Activated naive CD4-positive, alpha-beta T cell treated with Interleukin-2 at 50 U/mL for 16 hours (primary cell): ENCODE data around the gene MTO1.
A peak's percentile ranks its signal among the peaks of the same experiment; 100 is the strongest.
"Not testable (repeated sequence)": the region's sequence is repeated elsewhere in the genome, so short reads cannot be mapped to it uniquely, and the experiment has no call there.

Source experiments
- DNase-seq: peaks from one replicate; pipeline ENCODE4 v3.0.0-alpha.2; 2020

MTO1 gene

GRCh38 chr6:73461537-73462350 is at the start of gene MTO1:
MTO1 (plus strand) TSS chr6:73461737; CDS start chr6:73461855, 118 bp downstream.
- DNase-seq = peak; percentile 86

- no peak for DNase-seq
These were observed 48.4 kb upstream of the MTO1 start for GRCh38 chr6:73413102-73413501.

- DNase-seq = no peak
These were observed 43.3 kb upstream of the MTO1 start for GRCh38 chr6:73418081-73418741.

- no peak for DNase-seq
These were observed 40.0 kb upstream of the MTO1 start for GRCh38 chr6:73421534-73421933.

- no peak for DNase-seq
These were observed 26.3 kb upstream of the MTO1 start for GRCh38 chr6:73435236-73435635.

- DNase-seq = no peak
These were observed 18.0 kb upstream of the MTO1 start for GRCh38 chr6:73443555-73443954.

- DNase-seq = peak; percentile 50
These were observed 10.1 kb upstream of the MTO1 start for GRCh38 chr6:73451223-73452106.

- peak; percentile 83 for DNase-seq
These were observed 9.5 kb upstream of the MTO1 start, which contains the start of gene CGAS for GRCh38 chr6:73452107-73452461. CGAS (minus strand) TSS chr6:73452297; CDS start chr6:73452181, 116 bp downstream.

- DNase-seq = no peak
These were observed 5.5 kb upstream of the MTO1 start for GRCh38 chr6:73455865-73456629.

- DNase-seq = not testable (repeated sequence)
These were observed 2.1 kb upstream of the MTO1 start for GRCh38 chr6:73459474-73459873.

- no peak for DNase-seq
These were observed 1.5 kb upstream of the MTO1 start for GRCh38 chr6:73460056-73460455.

GRCh38 chr6:73471686-73472290 is 10.3 kb downstream of the MTO1 start:
- DNase-seq = no peak

GRCh38 chr6:73476723-73477122 is 15.2 kb downstream of the MTO1 start:
- DNase-seq = peak; percentile 9

- no peak for DNase-seq
These were observed 15.9 kb downstream of the MTO1 start for GRCh38 chr6:73477407-73477806.

GRCh38 chr6:73481969-73482368 is 20.4 kb downstream of the MTO1 start:
- DNase-seq = no peak

- DNase-seq = no peak
These were observed 22.9 kb downstream of the MTO1 start for GRCh38 chr6:73484438-73484837.

GRCh38 chr6:73487473-73487872 is 25.9 kb downstream of the MTO1 start:
- DNase-seq = no peak

- no peak for DNase-seq
These were observed 29.8 kb downstream of the MTO1 start for GRCh38 chr6:73491377-73491776.

- no peak for DNase-seq
These were observed 36.4 kb downstream of the MTO1 start for GRCh38 chr6:73497915-73498314.

- no peak for DNase-seq
These were observed 41.7 kb downstream of the MTO1 start for GRCh38 chr6:73503027-73503772.

- DNase-seq = no peak
These were observed 42.6 kb downstream of the MTO1 start for GRCh38 chr6:73504160-73504559.
